Activated CD4-positive, CD25-positive, alpha-beta regulatory T cell treated with anti-CD3 and anti-CD28 coated beads, Interleukin-2, amount 50 U/mL, for 16 hours (primary cell): ENCODE results near the gene POLDIP2.
"Not testable (repeated sequence)": the region's sequence is repeated elsewhere in the genome, so short reads cannot be mapped to it uniquely, and the experiment has no call there.

Source experiments
- DNase-seq: peaks from one replicate; pipeline ENCODE4 v3.0.0-alpha.2; 2020; ENCODE audit warnings: low read depth, low spot score

The POLDIP2 gene

DNA sequence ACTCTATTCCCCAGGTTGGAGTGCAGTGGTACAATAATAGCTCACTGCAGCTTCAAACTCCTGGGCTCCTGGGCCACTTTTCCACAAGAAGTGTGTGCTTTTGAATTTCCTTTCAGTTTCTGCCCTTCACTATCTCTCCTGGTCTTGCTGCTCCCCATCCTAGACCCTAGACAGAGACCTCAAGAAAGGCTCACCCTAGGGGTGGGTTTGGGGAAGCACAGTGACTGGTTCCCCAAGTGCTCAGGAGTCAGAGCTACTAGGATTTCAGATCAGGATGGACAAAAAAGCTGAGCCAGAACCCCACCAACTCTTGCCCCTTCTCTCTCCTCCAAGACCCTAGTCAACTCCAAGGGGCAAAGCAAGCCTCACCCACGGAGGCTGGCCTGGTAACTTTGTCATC lies 9.3 kb upstream of the POLDIP2 start:
- DNase-seq = no peak

DNA sequence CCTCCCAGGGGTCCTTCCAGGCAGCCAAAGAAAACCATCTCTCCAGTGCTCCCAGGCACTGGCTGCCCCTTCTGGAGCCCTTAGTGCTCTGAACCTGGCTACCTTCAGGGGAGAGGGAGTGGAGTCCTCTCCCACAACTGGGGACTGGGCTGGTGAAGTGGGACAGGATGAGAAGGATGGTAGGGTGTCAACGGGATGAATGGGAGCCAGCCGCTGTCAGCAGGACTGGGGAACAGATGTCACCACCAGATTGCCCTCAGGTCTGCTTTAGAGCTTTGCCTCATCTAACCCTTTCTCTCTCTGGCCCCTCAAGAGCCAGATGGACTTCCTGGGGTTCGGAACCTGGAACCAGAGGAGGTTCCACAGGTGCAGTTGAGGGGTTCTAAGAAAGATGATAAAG lies 8.2 kb upstream of the POLDIP2 start:
- no peak for DNase-seq

DNA sequence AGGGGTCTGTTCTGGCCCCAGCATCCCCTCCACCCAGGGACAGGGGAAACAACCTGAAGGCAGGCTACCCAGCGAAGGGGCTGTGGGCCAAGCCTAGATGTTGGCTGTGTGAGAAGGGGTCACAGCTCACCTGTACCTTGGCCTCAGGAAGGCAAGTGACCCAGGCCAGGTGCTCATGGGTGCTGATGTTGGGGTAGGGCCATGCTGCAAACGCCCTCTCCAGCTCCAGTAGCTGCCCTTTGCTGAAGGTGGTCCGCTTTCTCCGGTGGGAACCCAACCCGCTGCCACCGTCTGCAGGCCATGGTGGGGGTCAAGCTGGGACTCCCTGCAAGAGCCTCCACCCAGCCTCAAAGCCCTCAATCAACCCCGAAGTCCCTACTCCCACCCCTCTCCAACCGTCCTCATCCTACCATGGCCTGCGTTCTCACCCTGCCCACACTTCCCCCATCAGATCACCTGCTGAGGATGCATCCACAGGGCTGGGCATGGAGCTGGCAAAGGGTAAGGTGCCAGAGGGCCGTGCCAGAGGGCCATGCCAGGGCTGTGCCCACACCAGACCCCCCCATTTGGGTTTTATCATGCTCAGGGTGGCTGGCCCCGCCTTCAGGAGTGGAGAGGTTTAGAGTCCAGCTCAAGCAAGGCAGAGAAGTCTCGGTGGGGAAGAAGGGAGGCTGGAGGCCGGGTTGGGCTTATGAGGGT lies 7.5 kb upstream of the POLDIP2 start, which contains the start of gene SEBOX:
TSS of gene SEBOX (minus strand) at position 535 of the 699 bp plus-strand sequence. CDS start at position 487, 48 bp downstream.
- no peak for DNase-seq

DNA sequence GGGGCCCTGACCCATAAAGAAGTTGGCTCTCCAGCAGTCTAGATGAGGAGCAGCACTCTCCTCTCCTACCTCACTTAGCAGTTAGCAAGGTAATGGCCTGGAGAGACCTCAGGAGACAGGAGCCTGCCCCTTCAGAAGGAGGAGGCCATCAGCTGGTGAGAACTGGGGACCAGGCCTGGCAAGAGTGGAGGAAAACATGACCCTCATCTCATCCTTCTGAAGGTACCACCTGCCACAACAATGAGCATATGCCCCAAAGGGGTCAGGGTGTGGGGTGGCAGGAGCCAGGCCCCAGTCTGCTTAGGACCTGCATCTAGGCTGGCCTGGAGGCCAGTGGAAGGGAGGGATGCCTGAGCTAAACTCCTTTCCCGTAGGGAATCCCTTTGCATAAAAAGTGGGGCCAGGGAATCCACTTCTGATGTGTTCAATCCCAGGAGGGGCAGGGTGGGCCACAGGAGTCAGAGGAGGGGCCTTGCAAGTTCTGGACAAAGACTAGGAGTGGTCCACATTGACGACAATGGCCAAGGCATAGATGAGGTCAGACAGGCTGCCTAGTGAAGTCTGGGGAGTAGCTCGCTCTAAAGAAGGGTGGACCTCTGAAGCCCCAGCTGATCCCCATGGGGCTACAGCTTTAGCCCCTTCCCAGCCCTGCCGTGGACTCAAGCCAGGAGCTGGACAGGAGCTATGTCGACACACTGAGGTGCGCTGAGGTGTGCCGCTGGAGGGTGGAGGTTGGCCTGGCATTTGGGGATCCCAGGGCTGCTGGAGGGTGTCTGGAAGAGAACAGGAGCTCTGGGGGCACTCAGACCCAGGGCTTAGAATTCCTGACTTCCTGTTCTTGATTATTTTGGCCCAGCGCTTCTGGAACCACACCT lies 6.7 kb upstream of the POLDIP2 start:
- DNase-seq = no peak

DNA sequence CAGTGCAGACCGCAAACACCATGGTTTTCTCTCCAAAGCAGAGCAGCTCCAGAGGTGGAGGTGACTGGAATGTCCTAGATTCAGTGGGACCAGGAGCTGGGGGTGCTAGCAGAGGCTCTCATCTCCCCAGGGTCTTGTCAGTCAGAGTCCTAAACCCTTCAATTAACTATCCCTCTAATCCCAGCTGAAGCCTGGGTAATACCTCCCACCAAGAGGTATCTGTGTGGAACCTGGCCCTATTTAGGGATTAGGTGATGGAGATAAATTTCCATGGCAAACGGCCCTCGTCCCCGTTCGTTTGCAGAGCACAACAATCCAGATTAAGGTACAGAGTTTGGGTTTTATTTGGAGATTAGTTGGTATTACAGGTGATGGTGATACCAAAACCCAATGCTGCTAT lies 5.9 kb upstream of the POLDIP2 start:
- DNase-seq = no peak

DNA sequence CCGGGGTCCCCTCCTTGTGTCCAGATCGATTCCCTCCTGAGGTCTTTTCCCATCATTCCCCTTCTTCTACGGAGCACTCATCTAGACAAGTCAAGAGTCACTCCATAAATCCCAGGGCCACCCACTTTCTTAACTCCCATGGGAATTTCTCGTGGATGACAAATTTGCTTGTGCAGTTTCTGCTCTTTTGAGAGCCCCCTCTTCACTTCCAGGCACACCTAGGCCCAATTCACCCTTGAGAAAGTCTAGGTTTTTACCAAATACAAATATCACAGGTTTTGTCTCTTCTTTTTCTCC lies 522 bp upstream of the POLDIP2 start:
- no peak for DNase-seq

DNA sequence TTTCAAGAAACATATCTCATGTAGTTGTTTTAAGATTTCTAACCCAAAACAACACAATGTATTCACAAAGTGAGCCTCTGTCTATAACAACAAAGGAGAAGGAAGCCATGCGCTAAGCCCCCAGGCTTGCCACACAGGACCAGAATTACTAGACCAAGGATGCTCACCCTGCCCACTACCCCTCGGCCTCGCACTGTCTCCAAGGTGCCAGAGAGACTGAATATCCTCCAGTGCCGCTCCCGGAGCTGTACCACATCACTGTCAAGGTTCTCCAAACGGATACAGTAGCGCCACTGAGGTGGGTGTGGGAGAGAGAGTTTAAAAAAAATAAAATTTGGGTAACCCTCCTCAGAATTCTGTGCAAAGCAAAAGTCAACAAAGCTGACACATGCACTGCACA lies 7.1 kb downstream of the POLDIP2 start:
- DNase-seq = no peak

DNA sequence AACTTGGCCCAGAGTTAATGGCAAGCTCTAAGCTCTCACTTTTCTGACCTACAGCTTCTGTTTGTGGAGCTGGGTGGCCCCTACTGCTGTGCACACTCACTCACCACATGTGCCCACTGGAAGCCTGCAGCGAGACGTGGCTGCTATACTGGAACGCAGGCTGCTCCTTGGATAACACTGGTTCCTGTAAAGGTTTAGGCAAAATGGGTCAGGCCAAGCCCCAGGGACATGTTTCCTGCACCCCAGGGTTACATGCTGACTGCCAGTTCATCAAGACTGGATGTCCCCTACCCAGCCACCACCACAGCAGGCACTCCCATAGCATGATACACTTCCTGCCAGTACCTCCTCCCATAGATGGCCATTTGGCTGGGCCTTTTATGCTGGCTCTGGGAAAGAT lies 8.3 kb downstream of the POLDIP2 start:
- DNase-seq = no peak

DNA sequence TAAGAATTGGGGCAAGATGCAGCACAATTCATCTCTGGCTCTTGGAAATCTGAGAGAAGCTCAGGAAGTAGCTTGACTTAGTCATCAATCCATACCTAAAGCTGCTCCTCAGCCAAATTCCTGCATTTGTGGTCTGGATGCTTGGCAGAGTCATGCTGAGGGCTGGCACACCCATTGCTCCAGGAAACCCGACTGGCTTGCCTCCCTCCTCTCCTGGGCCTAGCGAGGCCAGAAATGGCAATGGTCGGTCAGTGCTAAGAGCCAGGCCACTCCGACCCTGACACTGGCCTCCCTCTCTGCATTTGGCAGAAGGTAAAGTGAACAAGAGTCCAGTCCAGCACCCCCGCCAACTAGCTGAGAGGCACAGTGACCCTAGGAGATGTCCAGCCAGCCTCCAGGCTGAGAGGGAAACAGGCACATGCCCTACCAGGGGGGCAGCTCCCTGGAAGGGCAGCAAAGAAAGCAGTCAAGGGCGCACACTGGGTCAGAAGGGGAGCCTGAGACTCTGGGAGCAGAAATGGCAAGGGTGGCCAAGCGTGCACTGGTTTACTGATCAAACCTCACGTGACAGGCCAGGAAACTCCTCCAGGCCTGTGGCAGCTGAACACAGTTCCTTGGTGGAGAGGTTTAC lies 10.0 kb downstream of the POLDIP2 start:
- no peak for DNase-seq

DNA sequence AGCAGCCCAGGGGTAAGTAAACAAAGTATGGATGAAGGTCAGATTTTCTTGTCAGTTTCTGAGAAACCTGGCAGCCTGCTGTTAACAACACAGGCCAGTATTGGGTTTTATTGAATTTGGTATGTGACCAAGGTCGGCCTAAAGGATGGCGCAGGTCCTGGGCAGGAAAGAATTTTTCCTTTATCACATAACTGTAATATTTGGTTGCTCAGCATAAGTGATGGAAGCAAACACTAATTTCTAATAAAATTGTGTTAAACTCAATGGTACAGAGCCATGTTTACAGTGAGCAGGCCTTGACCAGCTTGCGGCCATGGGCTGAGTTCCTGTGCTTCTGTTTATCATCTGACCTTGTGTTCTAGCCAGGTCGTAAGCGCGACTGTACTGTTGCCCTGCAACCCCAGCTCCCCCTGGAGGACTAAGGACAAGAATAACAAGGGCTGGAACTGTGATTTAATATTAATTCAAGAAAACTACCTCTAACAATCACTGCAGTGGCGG lies 10.5 kb downstream of the POLDIP2 start:
- no peak for DNase-seq

DNA sequence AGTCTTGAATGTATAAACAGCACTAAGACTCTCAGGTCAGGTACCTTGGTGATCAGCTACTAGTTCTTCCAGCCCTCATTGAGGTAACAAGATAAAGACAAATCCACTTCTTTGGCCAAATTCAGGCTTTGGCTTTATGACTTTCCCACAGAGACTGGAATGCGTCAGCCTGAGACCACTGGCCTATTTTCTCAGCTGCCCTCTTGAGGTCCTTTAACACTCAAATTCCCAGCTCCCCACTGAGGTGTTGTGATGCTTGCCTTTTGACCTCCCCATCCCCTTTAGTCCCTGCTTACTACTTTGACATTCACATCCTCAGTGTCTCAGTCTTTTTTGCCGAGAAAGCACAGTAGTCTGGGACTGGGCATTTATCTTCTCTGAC lies 11.1 kb downstream of the POLDIP2 start:
- DNase-seq = no peak

DNA sequence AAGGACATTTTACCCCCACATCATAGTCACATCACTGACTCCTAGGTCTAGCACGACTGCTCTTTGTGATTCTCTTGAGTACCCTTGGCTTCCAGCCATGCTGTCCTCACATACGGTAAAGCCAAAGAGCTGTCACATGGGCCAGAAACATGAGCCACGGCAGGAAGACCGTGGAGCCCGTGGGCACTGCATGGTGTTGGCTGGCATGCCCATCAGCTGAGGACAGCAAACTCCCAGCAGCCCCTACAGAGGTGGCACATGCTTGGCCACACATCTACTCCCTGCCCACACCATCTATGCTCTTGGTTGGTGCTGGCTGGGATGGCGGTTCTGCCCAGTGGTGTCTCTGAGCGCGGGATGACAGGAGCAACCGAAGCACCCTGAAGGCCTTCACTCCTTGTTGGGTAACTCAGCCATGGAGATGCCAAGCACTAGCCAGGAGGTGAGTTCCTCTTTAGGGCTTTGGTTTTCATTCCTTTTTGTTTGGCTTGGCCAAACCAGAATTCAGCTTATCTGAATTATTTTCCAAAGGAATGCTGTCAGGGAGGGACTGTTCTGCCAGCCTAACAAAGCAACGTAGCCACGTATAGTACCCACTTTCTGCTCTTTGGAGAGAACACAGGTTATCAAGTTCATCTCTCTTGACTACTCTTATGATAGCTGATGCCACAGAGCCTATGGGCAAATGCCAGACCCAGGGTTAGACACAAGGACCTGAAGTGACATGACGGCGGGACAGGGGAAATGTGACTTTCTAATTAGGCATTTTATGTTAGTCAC lies 11.7 kb downstream of the POLDIP2 start:
- no peak for DNase-seq

DNA sequence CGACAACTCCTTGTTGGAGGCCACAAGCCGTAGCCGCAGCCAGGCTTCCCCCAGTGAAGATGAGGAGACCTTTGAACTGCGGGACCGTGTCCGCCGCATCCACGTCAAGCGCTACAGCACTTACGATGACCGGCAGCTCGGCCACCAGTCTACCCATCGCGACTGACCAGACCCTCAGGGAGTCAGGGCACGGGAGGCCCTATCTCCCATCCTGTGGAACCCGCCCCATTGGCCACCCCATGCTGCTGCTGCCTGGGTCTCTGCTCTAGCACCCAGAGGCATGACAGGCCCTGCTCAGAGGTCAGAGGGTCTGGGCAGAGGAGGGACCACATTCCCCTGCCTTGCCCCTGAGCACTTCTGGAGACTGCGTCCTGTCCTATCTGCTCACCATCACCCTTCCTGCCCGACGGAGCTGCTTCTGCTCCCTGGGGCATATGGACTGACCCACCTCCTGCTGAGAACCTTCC lies 12.9 kb downstream of the POLDIP2 start:
- no peak for DNase-seq

DNA sequence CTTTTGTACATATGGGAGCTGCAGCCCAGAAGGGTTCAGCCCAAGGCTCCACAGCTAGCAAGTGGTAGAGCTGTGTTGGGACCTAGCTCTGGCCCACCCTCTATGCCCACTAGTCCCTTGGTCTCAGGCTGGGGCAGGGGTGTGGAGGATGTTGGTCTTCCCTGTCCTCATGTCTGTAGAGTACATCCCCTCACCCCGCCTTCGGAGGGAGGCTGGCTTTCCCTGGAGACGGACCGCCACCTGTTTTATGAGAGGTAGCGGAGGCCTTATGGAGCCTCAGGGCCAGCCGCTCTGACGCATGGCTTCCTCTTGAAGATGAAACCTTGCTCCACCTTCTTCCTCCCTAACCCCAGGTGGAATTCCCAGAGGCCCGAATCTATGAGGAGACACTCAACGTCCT lies 13.3 kb downstream of the POLDIP2 start:
- no peak for DNase-seq

DNA sequence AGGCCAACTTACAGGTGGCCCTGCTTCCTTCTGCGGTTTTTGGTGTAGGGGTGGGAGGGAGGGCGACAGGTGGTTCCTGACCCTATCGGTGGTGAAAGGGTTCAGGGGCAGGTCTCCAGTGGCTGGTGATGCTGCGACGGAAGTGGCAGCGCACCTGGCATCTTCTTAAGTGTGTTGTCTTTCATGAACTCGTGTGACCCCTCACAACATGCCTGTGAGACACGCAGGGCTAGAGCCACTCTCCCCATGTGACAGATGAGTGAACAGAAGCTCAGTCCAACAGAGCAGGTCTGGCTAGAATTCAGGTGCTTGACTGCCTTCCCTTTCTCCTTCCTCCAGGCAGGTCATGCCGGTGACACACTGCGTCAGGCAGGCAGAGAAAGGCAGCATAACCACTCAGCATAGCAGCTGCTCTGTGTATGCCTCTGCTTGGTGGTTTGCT lies 13.8 kb downstream of the POLDIP2 start:
- no peak for DNase-seq

DNA sequence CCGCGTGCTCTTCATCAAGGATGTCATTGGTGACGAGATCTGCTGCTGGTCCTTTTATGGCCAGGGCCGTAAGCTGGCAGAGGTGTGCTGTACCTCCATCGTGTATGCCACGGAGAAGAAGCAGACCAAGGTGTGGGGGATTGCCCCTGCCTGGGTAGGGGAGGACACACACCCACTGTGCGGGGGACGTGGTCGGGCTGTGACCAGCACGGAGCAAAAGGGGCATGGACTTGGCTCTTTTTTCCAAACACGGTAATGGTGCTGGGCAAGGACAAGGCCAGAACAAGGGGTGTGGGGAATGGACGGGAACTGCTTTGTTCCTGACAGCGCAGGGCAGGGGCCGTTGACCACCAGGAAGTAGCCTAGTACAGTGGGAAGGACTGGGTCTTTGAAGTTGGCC lies 15.0 kb downstream of the POLDIP2 start:
- no peak for DNase-seq

DNA sequence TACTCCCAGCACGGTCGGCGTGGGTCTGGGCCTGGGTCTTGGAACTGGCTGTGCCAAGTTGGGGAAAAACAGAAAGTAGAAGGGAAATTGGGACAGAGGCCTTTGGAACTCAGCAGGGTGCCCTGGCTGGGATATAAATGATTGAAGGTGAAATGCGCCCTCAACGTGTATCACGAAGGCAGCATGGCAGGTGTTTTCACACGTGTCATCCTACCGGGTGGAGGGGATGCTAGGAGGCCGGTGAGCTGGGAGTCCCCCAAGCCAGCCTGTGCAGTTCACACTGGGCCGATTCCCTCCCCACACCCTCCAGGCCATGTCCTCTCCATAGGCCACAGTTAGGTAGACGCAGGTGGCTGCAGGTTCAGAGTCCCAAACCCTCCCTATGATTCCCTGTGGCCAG lies 15.8 kb downstream of the POLDIP2 start:
- DNase-seq = no peak

DNA sequence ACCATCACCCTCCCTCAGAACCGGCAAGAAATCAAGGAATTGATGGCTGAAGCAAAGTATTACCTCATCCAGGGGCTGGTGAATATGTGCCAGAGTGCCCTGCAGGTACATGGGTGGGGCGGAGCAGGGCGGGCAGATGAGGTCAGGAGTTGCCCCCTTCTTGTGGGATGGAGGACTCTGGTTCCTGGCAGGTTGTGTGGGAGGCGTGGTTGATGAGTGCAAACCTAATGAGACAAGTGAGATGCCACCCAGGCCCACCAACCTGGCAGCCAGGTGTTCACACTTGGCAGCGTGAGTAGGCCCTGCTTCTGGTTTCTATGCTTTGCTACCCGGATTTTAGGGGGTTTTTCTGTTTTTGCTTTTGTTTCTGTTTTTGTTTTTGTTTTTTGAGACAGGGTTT lies 17.0 kb downstream of the POLDIP2 start:
- DNase-seq = no peak

DNA sequence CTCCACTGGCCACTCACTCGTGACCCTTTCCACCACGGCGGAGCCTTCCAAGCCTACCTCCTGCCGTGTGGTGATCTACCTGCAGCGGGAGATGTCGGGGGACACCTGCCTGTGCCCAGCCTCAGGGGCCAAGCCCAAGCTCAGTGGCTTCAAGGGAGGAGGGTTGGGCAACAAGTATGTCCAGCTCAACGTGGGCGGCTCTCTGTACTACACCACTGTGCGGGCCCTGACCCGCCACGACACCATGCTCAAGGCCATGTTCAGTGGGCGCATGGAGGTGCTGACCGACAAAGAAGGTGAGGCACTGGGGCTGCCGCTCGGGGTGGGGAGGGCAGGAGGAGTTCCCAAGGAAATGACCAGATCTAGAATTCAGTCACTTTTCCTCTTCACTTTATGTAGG lies 17.9 kb downstream of the POLDIP2 start:
- no peak for DNase-seq

DNA sequence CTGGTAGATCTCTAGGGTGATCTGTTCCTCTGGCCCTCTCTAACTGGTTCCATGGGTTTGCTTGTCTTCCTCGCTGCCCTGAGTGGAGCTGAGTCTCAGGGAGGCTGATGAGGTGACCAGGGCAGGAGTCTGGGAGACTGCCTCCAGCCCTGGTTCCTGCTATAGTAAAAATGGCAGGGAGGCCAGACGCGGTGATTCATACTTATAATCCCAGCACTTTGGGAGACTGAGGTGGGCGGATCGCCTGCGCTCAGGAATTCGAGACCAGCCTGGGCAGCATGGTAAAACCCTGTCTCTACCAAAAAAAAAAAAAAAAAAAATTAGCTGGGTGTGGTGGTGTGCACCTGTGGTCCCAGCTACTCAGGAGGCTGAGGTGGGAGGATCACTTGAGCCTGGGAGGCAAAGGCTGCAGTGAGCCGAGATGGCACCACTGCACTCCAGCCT lies 18.5 kb downstream of the POLDIP2 start:
- not testable (repeated sequence) for DNase-seq

DNA sequence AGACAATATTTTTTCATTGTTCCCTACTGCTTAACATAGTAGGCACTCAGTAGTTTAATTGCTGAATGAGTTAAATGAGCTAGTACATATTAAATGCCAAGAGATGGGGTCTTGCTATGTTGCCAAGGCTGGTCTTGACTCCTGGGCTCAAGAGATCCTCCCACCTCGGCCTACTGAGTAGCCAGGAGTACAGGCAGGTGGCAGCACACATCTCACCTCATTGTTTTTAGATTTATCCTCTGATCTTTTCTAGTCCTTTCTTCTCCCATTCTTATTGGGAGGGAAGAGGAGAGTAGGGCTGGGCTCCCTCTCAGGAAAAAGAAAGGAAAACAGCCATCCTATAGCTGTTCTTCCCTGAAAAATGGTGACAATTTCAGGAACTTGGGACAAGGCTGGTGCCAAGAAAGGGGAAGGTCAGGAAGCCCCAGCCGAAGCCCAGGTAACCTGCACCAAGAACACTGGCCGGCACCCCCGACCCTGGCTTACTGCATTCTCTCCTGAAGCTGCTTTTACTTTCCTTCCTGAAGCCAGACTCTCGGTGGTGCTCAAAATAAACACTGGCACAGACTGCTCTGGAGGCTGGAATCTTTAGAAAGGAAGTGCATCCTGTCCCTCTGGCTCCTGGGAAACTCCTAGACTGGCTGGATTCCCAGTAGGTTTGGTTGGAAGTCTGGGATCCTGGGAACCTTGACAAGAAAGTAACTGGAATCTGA lies 19.1 kb downstream of the POLDIP2 start:
- DNase-seq = no peak
